H54 (cell line): ENCODE data around the gene ZKSCAN1.

Experiments used
- DNase-seq: peaks from one replicate; pipeline ENCODE4 v3.0.0; 2011; ENCODE audit warnings: low spot score, mixed read lengths; ENCODE audit not compliant: insufficient read length
- FAIRE-seq: peaks from 3 replicates; lab custom pipeline; 2011; peaks lifted over from hg19 to GRCh38; lab: Jason Lieb, UNC
- POLR2A ChIP-seq: IDR thresholded peaks from 2 replicates; pipeline ENCODE4 v1.6.1; 2011; ENCODE audit warnings: low read depth, mild to moderate bottlenecking, low read length

The ZKSCAN1 gene

GRCh38 chr7:100044718-100045117, 29.3 kb downstream of the ZKSCAN1 start:
- no peak for FAIRE-seq
- DNase-seq = no peak
- no peak for TF ChIP-seq POLR2A

GRCh38 chr7:100048680-100049079, 33.3 kb downstream of the ZKSCAN1 start:
- no peak for TF ChIP-seq POLR2A
- no peak for FAIRE-seq
- no peak for DNase-seq

- DNase-seq = peak; percentile 81
- no peak for FAIRE-seq
- peak; percentile 85 for TF ChIP-seq POLR2A
Measured at GRCh38 chr7:100049441-100050291, 34.3 kb downstream of the ZKSCAN1 start, which contains the start of gene ZSCAN21. ZSCAN21 (plus strand) TSS chr7:100049774; CDS start chr7:100057007, 7,233 bp downstream.

GRCh38 chr7:100051611-100052010, 36.2 kb downstream of the ZKSCAN1 start:
- FAIRE-seq = no peak
- no peak for DNase-seq
- no peak for TF ChIP-seq POLR2A

GRCh38 chr7:100053215-100053614, 37.8 kb downstream of the ZKSCAN1 start:
- FAIRE-seq (no peak), DNase-seq (peak; percentile 72)
- no peak for TF ChIP-seq POLR2A

- DNase-seq (no peak), FAIRE-seq (no peak)
- TF ChIP-seq POLR2A = no peak
Measured at GRCh38 chr7:100057006-100057405, 41.6 kb downstream of the ZKSCAN1 start.

- FAIRE-seq (no peak), DNase-seq (no peak)
- TF ChIP-seq POLR2A = no peak
Measured at GRCh38 chr7:100059251-100059739, 43.9 kb downstream of the ZKSCAN1 start.

GRCh38 chr7:100061518-100062193, 46.3 kb downstream of the ZKSCAN1 start:
- FAIRE-seq = no peak
- DNase-seq = no peak

GRCh38 chr7:100063376-100063775, 48.0 kb downstream of the ZKSCAN1 start:
- FAIRE-seq = no peak
- DNase-seq = no peak
- TF ChIP-seq POLR2A = no peak

More at GRCh38 chr7:100061518-100062193, 46.3 kb downstream of the ZKSCAN1 start:
- no peak for TF ChIP-seq POLR2A

GRCh38 chr7:100064162-100064561, 48.8 kb downstream of the ZKSCAN1 start:
- TF ChIP-seq POLR2A = no peak
- FAIRE-seq (no peak), DNase-seq (no peak)

GRCh38 chr7:100065452-100066186, 50.2 kb downstream of the ZKSCAN1 start:
- no peak for DNase-seq
- no peak for TF ChIP-seq POLR2A
- FAIRE-seq = no peak

GRCh38 chr7:100066953-100067352, 51.6 kb downstream of the ZKSCAN1 start:
- no peak for FAIRE-seq
- no peak for TF ChIP-seq POLR2A
- no peak for DNase-seq

- no peak for FAIRE-seq
- TF ChIP-seq POLR2A = no peak
- no peak for DNase-seq
Measured at GRCh38 chr7:100069991-100070390, 54.6 kb downstream of the ZKSCAN1 start.
